ENCODE results near the gene EYA4.

- TF ChIP-seq CTCF (IDR thresholded peaks at IDR 0.05; ENCODE audit: insufficient read depth, low read length, poor library complexity, severe bottlenecking) (no peak), EZH2phosphoT487 (conservative IDR thresholded peaks at IDR 0.05; ENCODE audit: low read length) (no peak)
These were observed 330.5 kb downstream of the EYA4 start for GRCh38 chr6:133571681-133572080.

Data from SU-DHL-6 (cell line).